Epithelial cell of proximal tubule (primary cell): ENCODE measurements around the gene LRRC2. TPM values are rescaled to one million over a fixed set of nuclear protein-coding genes. Genes with fewer than 3 reads are reported as not detected.
"Not testable (repeated sequence)": the region's sequence is repeated elsewhere in the genome, so short reads cannot be mapped to it uniquely, and the experiment has no call there.

ENCODE experiments used
- DNase-seq: peaks from one replicate; pipeline ENCODE4 v3.0.0-alpha.2; 2011; ENCODE audit warnings: low read depth
- H3K4me3 ChIP-seq: 2 replicates; pipeline ENCODE4 v1.5.1; 2011; ENCODE audit warnings: low read depth, mild to moderate bottlenecking, low read length
- total RNA-seq: library from RNA; depleted of rRNA; stranded (reverse); fragments of >200 nt; gene quantifications from 2 replicates; pipeline ENCODE4 v1.2.3, GENCODE V29; 2015
- TF ChIP-seq, protein P1 (sequence below): conservative IDR thresholded peaks from 2 replicates; pipeline ENCODE4 v1.5.1; 2012; ENCODE audit warnings: low read depth, mild to moderate bottlenecking, low read length

The LRRC2 gene
- total RNA-seq, 1 donor from 2014 or later, result not detected

DNA sequence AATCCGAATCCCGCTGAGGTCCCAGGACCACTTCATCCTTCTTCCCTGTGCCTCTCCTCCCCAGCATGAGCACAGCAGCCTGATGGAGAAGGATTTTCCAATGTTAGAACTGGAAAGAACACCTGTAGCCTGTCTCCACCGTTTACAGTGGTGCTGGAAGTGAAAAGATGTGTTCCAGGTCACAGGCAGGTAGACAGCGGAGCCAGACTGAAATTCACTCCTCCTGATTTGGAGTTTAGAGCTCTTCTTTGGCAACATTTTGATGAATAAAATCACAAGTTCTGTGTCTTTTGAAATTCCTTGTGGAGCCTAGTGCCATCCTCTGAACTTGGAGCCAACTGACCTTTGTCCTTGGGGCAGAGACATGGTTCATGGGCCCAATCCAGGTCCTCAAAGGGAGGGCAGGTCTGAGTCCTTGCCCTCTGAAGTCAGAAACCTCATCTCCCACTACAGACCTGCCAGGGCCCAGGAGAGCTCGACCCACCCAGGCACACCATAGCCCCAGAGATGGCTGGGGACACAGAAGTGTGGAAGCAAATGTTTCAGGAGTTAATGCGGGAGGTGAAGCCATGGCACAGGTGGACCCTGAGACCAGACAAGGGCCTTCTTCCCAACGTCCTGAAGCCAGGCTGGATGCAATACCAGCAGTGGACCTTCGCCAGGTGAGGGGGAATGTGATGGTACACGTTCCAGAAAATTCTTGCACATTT, 68.4 kb downstream of the LRRC2 start, which contains the start of gene RTP3:
RTP3 (plus strand) TSS at position 421 of the 710 bp plus-strand sequence; CDS start at position 508, 87 bp downstream.
- H3K4me3 ChIP-seq, result no peak within 1 kb of the TSS

DNA sequence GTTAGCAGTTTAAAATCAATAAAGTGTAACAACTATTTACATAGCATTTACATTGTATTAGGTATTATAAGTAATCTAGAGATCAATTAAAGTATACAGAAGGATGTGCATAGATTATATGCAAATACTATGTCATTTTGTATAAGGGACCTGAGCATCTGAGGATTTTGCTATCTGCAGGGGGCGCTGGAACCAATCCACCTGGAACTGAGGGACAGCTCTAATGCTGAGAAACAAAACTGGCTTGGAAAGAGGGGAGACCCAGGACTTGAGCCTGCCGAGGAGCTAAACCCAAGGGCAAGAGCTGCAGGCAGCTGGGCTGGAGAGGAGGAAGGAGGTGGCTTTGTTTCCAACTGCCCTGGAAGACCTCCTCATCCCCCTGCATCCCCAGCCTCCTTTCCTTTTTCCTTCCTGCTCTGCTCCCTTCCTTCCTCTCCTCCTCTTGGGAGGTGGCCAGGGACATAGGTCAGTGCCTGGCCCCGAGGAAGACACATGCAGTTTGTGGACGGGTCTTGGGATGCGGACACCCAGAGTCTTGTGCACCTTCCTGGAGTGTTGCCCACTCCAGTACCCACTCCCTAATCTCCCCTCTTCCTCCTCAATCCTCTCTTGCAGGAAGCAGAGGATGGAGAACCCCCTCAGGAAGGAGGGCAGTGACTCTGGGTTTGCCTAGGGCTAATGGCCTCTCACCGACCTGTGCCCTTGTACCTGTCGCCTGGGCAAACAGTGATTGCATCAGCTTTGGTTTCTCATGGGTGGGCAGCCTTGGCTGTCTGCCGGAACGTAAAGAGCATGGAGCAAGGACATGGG, 69.2 kb downstream of the LRRC2 start:
- H3K4me3 ChIP-seq, result no peak overlapping the region
- DNase-seq, result no peak
- TF ChIP-seq, protein P1, sequence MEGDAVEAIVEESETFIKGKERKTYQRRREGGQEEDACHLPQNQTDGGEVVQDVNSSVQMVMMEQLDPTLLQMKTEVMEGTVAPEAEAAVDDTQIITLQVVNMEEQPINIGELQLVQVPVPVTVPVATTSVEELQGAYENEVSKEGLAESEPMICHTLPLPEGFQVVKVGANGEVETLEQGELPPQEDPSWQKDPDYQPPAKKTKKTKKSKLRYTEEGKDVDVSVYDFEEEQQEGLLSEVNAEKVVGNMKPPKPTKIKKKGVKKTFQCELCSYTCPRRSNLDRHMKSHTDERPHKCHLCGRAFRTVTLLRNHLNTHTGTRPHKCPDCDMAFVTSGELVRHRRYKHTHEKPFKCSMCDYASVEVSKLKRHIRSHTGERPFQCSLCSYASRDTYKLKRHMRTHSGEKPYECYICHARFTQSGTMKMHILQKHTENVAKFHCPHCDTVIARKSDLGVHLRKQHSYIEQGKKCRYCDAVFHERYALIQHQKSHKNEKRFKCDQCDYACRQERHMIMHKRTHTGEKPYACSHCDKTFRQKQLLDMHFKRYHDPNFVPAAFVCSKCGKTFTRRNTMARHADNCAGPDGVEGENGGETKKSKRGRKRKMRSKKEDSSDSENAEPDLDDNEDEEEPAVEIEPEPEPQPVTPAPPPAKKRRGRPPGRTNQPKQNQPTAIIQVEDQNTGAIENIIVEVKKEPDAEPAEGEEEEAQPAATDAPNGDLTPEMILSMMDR, result peak; percentile 56

More for the DNA sequence above, 68.4 kb downstream of the LRRC2 start, which contains the start of gene RTP3:
- TF ChIP-seq, protein P1, result no peak
- no peak for DNase-seq

DNA sequence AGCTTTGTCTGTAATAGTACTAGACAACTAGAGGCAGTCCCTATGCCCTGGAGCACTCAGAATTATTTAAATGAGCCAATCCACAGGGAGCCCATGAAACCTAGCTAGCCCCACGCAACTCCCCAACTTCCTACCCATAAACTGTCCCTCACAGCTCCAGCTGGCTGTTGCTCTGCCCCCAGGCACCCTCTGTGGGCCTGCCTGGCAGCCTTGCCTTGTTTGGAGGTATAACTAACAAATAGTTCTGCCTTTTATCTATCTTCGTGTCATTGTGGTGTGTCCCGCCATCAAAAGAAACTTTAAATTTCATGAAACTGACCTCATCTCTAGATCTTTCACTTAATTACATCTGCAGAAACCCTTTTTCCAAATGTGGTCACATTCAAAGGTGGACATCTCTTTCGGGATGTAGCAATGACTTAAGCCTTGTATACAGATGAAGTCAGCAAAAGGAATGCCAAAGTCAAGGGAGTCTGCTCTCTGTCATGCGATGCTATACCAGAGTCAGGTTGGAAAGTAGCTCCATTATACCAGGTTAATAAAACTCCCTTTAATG, 70.1 kb downstream of the LRRC2 start:
- no peak overlapping the region for H3K4me3 ChIP-seq
- no peak for DNase-seq
- TF ChIP-seq, protein P1, result no peak

DNA sequence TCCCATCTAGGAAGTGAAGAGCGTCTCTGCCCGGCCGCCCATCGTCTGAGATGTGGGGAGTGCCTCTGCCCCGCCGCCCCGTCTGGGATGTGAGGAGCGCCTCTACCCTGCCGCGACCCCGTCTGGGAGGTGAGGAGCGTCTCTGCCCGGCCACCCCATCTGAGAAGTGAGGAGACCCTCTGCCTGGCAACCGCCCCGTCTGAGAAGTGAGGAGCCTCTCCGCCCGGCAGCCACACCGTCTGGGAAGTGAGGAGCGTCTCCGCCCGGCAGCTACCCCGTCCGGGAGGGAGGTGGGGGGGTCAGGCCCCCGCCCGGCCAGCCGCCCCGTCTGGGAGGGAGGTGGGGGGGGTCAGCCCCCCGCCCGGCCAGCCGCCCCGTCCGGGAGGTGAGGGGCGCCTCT, 71.6 kb downstream of the LRRC2 start:
- not testable (repeated sequence) for DNase-seq, H3K4me3 ChIP-seq

DNA sequence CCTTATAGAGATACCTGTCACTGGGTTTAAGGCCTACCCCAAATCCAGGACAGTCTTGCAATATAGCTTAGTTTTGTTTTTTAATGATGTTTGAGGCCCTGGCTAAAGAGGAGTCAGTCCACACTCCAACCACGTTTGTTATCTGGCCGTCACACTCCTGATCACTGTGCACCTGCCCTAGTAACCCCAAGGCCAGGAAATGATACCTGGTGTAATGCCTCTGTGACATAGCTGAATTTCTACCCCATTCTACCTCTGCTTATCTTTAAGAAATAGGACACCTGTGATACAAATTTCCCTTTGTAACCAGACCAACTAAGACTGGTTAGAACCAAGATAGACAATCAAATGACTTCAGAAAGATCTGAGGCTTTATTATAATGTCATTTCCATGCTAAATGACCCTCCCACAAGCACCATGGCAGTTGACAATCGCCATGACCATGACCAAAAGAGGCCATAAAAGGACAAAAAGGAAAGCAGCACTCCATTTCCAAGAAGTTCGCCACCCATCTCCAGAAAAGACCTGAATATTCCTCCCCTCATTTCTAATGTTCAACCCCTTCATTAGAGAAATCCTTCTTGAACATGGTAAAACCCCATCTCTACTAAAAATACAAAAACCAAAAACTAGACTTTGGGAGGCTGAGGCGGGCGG, 73.1 kb downstream of the LRRC2 start:
- no peak overlapping the region for H3K4me3 ChIP-seq
- DNase-seq, result no peak
- TF ChIP-seq, protein P1, result no peak

DNA sequence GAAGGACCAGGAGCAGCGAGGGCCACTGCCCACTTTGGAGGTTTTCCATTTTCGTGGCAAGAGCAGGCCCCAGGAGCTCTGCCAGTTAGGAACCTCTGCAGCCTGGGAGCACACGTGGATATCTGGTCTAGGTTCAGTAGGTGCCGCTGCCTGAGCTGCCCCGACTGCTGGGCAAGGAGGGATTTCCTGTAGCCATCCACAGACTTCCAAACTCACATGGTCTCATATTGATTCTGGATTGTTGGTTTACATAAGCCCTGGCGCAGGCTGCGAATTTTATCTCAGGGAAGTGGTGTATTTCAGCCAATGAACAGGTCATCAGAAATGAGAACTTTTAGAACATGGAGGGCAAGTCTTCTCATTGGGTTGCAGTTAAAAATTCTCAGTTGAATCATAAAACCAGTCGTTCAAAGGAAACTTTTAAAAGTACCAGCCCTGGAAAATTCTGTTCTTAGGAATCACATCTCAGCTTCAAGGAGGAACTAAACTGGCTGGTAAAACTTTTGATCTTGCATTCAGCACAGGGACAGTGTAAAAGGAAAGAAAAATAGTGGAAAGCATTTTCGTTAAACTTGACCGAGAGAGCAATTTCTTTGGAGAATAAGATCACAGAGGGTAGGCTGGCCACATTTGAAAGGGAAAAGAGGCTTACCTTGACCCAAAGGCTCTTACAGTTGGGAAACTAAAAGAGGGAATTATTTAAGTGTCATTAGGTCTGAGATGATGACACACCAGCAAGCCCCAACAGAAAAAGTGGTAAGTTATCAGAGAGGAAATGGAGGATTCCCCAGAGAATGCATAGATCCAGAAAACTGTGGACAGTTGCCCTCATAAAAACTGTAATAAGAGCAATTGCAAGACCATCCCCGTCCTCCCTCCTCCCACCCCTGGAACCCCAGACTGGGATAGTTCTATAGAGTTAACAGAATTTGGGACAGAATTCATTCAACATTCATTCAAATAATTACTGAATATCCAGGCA, 74.7 kb downstream of the LRRC2 start:
- DNase-seq, result no peak
- TF ChIP-seq, protein P1, result no peak
- H3K4me3 ChIP-seq, result no peak overlapping the region
